HG02588 (cell line): ENCODE measurements around the gene OR9Q1.

Experiments used
- ATAC-seq: cut with Tn5 transposase; IDR thresholded peaks from one replicate; pipeline ENCODE4 v1.9.1; 2021; ENCODE audit warnings: mild to moderate bottlenecking, moderate library complexity; ENCODE audit not compliant: unreplicated experiment

OR9Q1 gene

GRCh38 chr11:58030653-58031052 lies 7.0 kb downstream of the OR9Q1 start, which contains the start of gene OR6Q1:
TSS of gene OR6Q1 (plus strand) at chr11:58030953. CDS start at chr11:58030953, 0 bp downstream.
- ATAC-seq: no peak

GRCh38 chr11:58034471-58034870 lies 10.8 kb downstream of the OR9Q1 start:
- ATAC-seq: no peak

- ATAC-seq: no peak
Observed at GRCh38 chr11:58039589-58039988, 15.9 kb downstream of the OR9Q1 start.

GRCh38 chr11:58043379-58043778 lies 19.7 kb downstream of the OR9Q1 start:
- no peak for ATAC-seq

GRCh38 chr11:58046231-58046630 lies 22.6 kb downstream of the OR9Q1 start:
- ATAC-seq: no peak

- ATAC-seq: no peak
Observed at GRCh38 chr11:58047818-58048217, 24.1 kb downstream of the OR9Q1 start.

GRCh38 chr11:58055806-58056401 lies 32.2 kb downstream of the OR9Q1 start:
- no peak for ATAC-seq

- no peak for ATAC-seq
Observed at GRCh38 chr11:58057481-58057880, 33.8 kb downstream of the OR9Q1 start.

- ATAC-seq: no peak
Observed at GRCh38 chr11:58058276-58059006, 34.8 kb downstream of the OR9Q1 start.

- ATAC-seq: no peak
Observed at GRCh38 chr11:58059007-58059350, 35.3 kb downstream of the OR9Q1 start.

- ATAC-seq: no peak
Observed at GRCh38 chr11:58060535-58060934, 36.9 kb downstream of the OR9Q1 start.

GRCh38 chr11:58060939-58061672 lies 37.4 kb downstream of the OR9Q1 start:
- no peak for ATAC-seq

GRCh38 chr11:58061813-58062212 lies 38.1 kb downstream of the OR9Q1 start:
- no peak for ATAC-seq

- no peak for ATAC-seq
Observed at GRCh38 chr11:58067685-58068084, 44.0 kb downstream of the OR9Q1 start.

GRCh38 chr11:58068655-58069054 lies 45.0 kb downstream of the OR9Q1 start:
- no peak for ATAC-seq

- ATAC-seq: no peak
Observed at GRCh38 chr11:58070585-58070984, 46.9 kb downstream of the OR9Q1 start.

GRCh38 chr11:58075781-58076180 lies 52.1 kb downstream of the OR9Q1 start:
- no peak for ATAC-seq

- ATAC-seq: no peak
Observed at GRCh38 chr11:58086528-58086927, 62.8 kb downstream of the OR9Q1 start.

- ATAC-seq: no peak
Observed at GRCh38 chr11:58097437-58097836, 73.8 kb downstream of the OR9Q1 start.

- ATAC-seq: no peak
Observed at GRCh38 chr11:58121096-58121495, 97.4 kb downstream of the OR9Q1 start.

- ATAC-seq: no peak
Observed at GRCh38 chr11:58125469-58125868, 101.8 kb downstream of the OR9Q1 start, which contains the start of gene OR9I1. TSS of gene OR9I1 (minus strand) at chr11:58125530. CDS start at chr11:58119444, 6,086 bp downstream.

- no peak for ATAC-seq
Observed at GRCh38 chr11:58127350-58127749, 103.7 kb downstream of the OR9Q1 start.
